GM12872 (cell line): ENCODE results near the gene ZSCAN31.

Source experiments
- CTCF ChIP-seq: IDR thresholded peaks from 3 replicates; pipeline ENCODE4 v1.5.1; 2011; ENCODE audit warnings: low read depth, mild to moderate bottlenecking, low read length, moderate library complexity; ENCODE audit not compliant: insufficient read depth

Gene ZSCAN31

GRCh38 chr6:28337121-28337520 lies 1.2 kb upstream of the ZSCAN31 start:
- TF ChIP-seq CTCF, result no peak

GRCh38 chr6:28336284-28337120 lies 554 bp upstream of the ZSCAN31 start:
- TF ChIP-seq CTCF, result no peak

GRCh38 chr6:28335040-28335563 lies 846 bp downstream of the ZSCAN31 start:
- no peak for TF ChIP-seq CTCF

GRCh38 chr6:28334286-28335039 lies 1.5 kb downstream of the ZSCAN31 start:
- no peak for TF ChIP-seq CTCF

GRCh38 chr6:28333599-28334018 lies 2.3 kb downstream of the ZSCAN31 start:
- no peak for TF ChIP-seq CTCF

GRCh38 chr6:28333047-28333446 lies 2.9 kb downstream of the ZSCAN31 start:
- TF ChIP-seq CTCF, result no peak

- no peak for TF ChIP-seq CTCF
Observed at GRCh38 chr6:28330041-28330440, 5.9 kb downstream of the ZSCAN31 start.
